ENCODE measurements around the gene IRF3. TPM values are rescaled to one million over a fixed set of nuclear protein-coding genes. Genes with fewer than 3 reads are reported as not detected.

The IRF3 gene
- total RNA-seq, 1 experiment from 2014 or later: 107 TPM

- peak; percentile 64 for DNase-seq
- Histone ChIP-seq H3K4me3 (ENCODE audit: insufficient read depth, low read depth, low read length) (no peak overlapping the region), H3K36me3 (replicated peaks; ENCODE audit: control insufficient read depth, insufficient read depth, low read length) (peaks cover 30% of the 10 kb centered on the region), H3K27me3 (ENCODE audit: control insufficient read depth, insufficient read depth, low read length) (no peaks in the 10 kb centered on the region)
Measured at GRCh38 chr19:49651820-49652550, 13.7 kb downstream of the IRF3 start.

DNA sequence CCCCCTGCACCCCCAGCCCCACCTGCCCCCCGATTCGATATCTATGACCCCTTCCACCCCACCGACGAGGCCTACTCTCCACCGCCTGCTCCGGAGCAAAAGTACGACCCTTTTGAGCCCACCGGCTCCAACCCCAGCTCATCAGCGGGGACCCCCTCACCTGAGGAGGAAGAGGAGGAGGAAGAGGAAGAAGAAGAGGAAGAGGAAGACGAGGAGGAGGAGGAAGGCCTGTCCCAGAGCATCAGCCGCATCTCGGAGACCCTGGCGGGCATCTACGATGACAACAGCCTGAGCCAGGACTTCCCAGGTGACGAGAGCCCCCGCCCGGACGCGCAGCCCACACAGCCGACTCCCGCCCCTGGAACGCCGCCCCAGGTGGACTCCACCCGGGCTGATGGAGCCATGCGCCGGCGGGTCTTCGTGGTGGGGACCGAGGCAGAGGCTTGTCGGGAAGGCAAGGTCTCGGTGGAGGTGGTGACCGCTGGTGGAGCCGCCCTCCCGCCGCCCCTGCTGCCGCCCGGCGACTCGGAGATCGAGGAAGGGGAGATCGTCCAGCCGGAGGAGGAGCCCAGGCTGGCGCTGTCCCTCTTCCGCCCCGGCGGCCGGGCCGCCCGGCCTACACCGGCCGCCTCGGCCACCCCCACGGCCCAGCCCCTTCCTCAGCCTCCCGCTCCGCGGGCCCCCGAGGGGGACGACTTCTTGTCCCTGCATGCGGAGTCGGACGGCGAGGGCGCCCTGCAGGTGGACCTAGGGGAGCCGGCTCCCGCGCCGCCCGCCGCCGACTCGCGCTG is 14.4 kb downstream of the IRF3 start:
- Histone ChIP-seq H3K4me3 (ENCODE audit: insufficient read depth, low read depth, low read length) (no peak overlapping the region), H3K36me3 (replicated peaks; ENCODE audit: control insufficient read depth, insufficient read depth, low read length) (peaks cover 30% of the 10 kb centered on the region), H3K27me3 (ENCODE audit: control insufficient read depth, insufficient read depth, low read length) (no peaks in the 10 kb centered on the region)
- DNase-seq: peak; percentile 59

- Histone ChIP-seq H3K27me3 (ENCODE audit: control insufficient read depth, insufficient read depth, low read length) (no peaks in the 10 kb centered on the region), H3K4me3 (ENCODE audit: insufficient read depth, low read depth, low read length) (no peak overlapping the region), H3K36me3 (replicated peaks; ENCODE audit: control insufficient read depth, insufficient read depth, low read length) (peaks cover 22% of the 10 kb centered on the region)
- DNase-seq: peak; percentile 37
Measured at GRCh38 chr19:49646586-49646985, 19.1 kb downstream of the IRF3 start.

DNA sequence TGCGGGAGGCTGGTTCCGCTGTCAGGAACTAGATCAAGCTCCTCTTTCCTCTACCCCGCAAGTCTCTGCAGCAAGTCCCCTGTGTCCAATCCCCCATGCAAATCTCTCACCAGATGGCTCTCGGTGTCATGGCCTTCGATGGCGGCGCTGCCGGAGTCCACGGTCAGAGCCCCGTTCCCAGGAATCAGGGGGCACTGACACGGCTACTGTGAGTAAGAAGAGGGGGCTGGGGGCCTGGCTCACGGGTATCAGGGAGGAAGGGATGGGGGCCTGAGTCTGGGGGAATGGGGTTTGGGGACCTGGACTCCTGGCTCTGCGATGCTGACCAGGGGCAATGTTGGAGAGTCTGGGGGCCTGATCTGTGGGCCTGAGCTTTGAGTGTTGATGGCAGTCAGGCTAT is 19.7 kb downstream of the IRF3 start:
- peak; percentile 42 for DNase-seq
- Histone ChIP-seq H3K27me3 (ENCODE audit: control insufficient read depth, insufficient read depth, low read length) (no peaks in the 10 kb centered on the region), H3K36me3 (replicated peaks; ENCODE audit: control insufficient read depth, insufficient read depth, low read length) (peaks cover 22% of the 10 kb centered on the region), H3K4me3 (ENCODE audit: insufficient read depth, low read depth, low read length) (no peak overlapping the region)

- Histone ChIP-seq H3K27me3 (ENCODE audit: control insufficient read depth, insufficient read depth, low read length) (no peaks in the 10 kb centered on the region), H3K4me3 (ENCODE audit: insufficient read depth, low read depth, low read length) (no peak overlapping the region), H3K36me3 (replicated peaks; ENCODE audit: control insufficient read depth, insufficient read depth, low read length) (peaks cover 22% of the 10 kb centered on the region)
- DNase-seq: peak; percentile 38
Measured at GRCh38 chr19:49645592-49645991, 20.1 kb downstream of the IRF3 start.

DNA sequence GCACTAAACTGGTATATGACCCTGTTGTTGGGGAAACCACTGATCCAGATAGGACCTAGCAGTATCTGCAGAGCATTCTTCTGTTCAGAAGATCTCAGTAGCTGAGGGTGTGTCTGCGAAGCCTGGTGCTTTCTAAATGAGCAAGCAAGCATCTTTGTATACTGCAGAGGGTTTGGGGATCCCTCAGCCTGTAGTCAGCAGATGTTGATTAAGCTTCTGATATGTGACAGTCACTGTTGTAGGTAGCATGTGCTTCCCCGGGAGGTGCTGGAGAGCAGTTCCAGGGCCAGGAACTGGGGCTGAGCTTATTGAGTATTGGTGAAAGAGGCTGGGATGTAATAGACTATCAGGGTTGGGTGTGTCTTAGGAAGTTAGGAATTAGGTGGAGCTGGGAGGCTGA is 22.2 kb downstream of the IRF3 start:
- H3K4me3 ChIP-seq (ENCODE audit: insufficient read depth, low read depth, low read length): no peak overlapping the region
- no peaks in the 10 kb centered on the region for H3K27me3 ChIP-seq (ENCODE audit: control insufficient read depth, insufficient read depth, low read length)
- DNase-seq: peak; percentile 53
- peaks cover 13% of the 10 kb centered on the region for H3K36me3 ChIP-seq (replicated peaks; ENCODE audit: control insufficient read depth, insufficient read depth, low read length)

DNA sequence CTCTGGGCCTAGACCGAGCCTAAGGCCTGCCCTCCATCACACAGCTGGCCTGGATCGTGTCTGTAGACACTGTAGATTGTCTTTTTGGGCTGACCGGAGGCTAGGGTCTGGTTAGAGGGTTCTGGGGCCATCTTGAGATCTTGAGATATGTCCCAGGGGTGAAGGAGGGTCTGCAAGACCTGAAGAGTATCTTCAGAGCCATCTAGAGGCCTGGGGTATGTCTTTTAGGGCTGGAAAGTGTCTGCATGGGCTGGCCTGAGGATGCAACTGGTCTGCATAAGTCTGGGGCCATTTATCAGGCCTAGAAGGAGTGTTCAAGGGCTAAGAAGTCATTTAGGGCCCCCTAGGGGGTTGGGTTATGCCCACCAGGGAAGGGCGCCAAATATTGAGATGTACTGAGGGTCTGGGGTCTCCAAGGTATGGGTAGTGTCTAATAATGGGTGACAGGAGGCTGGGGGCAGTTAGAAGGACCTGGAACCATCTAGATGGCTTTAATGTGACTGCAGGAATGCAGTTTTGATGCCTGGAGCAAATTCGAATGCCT is 23.1 kb downstream of the IRF3 start:
- Histone ChIP-seq H3K4me3 (ENCODE audit: insufficient read depth, low read depth, low read length) (peak overlapping the region; percentile 96), H3K27me3 (ENCODE audit: control insufficient read depth, insufficient read depth, low read length) (no peaks in the 10 kb centered on the region), H3K36me3 (replicated peaks; ENCODE audit: control insufficient read depth, insufficient read depth, low read length) (peaks cover 12% of the 10 kb centered on the region)
- peak; percentile 71 for DNase-seq

- Histone ChIP-seq H3K36me3 (replicated peaks; ENCODE audit: control insufficient read depth, insufficient read depth, low read length) (peaks cover 8% of the 10 kb centered on the region), H3K27me3 (ENCODE audit: control insufficient read depth, insufficient read depth, low read length) (no peaks in the 10 kb centered on the region), H3K4me3 (ENCODE audit: insufficient read depth, low read depth, low read length) (peak within 1 kb of the TSS; percentile 96)
- DNase-seq: peak; percentile 98
Measured at GRCh38 chr19:49641688-49642491, 23.8 kb downstream of the IRF3 start, which contains the start of gene SCAF1. Gene SCAF1 (plus strand): TSS chr19:49642209. CDS start chr19:49645027, 2,818 bp downstream.

GRCh38 chr19:49640113-49640898 is 25.4 kb downstream of the IRF3 start, which contains the start of gene RRAS:
Gene RRAS (minus strand): TSS chr19:49640143. CDS start chr19:49640098, 45 bp downstream.
- H3K4me3 ChIP-seq (ENCODE audit: insufficient read depth, low read depth, low read length): peak within 1 kb of the TSS; percentile 59
- no peaks in the 10 kb centered on the region for H3K27me3 ChIP-seq (ENCODE audit: control insufficient read depth, insufficient read depth, low read length)
- H3K36me3 ChIP-seq (replicated peaks; ENCODE audit: control insufficient read depth, insufficient read depth, low read length): no peaks in the 10 kb centered on the region
- peak; percentile 99 for DNase-seq

GRCh38 chr19:49639401-49640112 is 26.1 kb downstream of the IRF3 start:
- Histone ChIP-seq H3K36me3 (replicated peaks; ENCODE audit: control insufficient read depth, insufficient read depth, low read length) (no peaks in the 10 kb centered on the region), H3K4me3 (ENCODE audit: insufficient read depth, low read depth, low read length) (peak overlapping the region; percentile 59), H3K27me3 (ENCODE audit: control insufficient read depth, insufficient read depth, low read length) (no peaks in the 10 kb centered on the region)
- DNase-seq: peak; percentile 69

- Histone ChIP-seq H3K36me3 (replicated peaks; ENCODE audit: control insufficient read depth, insufficient read depth, low read length) (no peaks in the 10 kb centered on the region), H3K4me3 (ENCODE audit: insufficient read depth, low read depth, low read length) (peak overlapping the region; percentile 22), H3K27me3 (ENCODE audit: control insufficient read depth, insufficient read depth, low read length) (no peaks in the 10 kb centered on the region)
- DNase-seq: peak; percentile 88
Measured at GRCh38 chr19:49637821-49638738, 27.6 kb downstream of the IRF3 start.

DNA sequence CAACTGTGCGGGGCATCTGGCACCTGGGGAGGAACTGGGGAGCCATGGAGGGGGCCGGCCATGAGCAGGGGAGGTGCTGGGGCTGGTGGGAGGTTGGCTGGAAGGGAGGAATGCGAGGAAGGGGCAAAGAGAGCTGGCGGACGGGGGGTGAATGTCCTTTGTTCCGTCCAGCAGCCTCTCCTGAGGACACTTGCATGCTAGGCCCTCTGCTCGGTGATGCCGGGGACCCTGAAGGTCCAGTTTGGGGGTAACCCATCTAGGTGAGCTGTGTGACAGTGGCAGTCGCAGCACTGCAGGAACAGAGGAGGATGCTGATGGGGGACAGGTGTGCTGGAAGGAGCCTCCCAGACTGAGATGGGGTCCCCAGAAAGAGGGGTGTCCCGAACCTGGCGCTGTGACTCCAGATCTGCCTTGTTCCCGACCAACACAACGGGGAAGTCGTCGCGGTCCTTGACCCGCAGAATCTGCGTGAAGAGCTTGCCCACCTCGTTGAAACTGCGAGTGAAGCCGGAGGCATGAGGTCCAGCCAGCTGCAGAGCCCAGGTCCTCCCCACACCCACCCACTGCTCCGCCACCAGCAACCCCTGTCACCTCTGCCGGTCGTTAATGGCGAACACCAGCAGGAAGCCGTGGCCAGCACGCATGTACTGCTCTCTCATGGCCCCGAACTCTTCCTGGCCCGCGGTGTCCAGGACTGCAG is 29.3 kb downstream of the IRF3 start:
- Histone ChIP-seq H3K27me3 (ENCODE audit: control insufficient read depth, insufficient read depth, low read length) (no peaks in the 10 kb centered on the region), H3K36me3 (replicated peaks; ENCODE audit: control insufficient read depth, insufficient read depth, low read length) (no peaks in the 10 kb centered on the region), H3K4me3 (ENCODE audit: insufficient read depth, low read depth, low read length) (no peak overlapping the region)
- no peak for DNase-seq

Data from H7 (cell line).